Measurements from ENCODE around the gene ORC2.
"Not testable (repeated sequence)": the region's sequence is repeated elsewhere in the genome, so short reads cannot be mapped to it uniquely, and the experiment has no call there.

ORC2 gene

DNA sequence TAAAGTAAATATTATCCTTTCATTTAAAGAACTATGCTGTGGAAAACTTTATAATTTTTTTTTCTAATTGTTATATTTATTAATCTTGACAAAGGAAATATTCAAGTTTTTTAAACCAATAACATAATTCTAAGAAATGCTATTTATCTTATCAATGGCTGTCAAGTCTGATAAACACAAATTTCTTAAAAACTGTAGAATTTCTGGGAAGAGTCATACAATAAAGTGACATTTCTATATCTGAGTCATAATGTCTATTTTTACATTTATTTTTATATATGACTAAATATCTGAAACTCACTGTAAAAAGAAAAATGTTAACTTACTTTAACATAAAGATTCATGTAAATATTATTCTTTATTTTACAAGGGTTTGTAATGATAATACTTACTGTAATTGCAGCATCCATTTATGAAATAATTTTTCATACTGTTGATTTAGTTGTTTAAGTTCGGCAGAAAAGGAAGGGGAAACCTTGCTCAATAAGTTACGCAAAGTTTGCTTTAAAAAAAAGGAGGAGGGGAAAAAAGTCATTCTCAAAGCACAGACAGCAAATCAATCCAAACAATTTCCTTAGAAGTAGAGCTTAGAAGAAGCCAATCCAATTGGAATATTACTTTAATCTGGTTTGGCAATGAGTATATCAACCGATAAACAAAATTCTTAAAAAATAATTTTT lies 32.4 kb downstream of the ORC2 start:
- no peak for DNase-seq (ENCODE audit: low spot score)

DNA sequence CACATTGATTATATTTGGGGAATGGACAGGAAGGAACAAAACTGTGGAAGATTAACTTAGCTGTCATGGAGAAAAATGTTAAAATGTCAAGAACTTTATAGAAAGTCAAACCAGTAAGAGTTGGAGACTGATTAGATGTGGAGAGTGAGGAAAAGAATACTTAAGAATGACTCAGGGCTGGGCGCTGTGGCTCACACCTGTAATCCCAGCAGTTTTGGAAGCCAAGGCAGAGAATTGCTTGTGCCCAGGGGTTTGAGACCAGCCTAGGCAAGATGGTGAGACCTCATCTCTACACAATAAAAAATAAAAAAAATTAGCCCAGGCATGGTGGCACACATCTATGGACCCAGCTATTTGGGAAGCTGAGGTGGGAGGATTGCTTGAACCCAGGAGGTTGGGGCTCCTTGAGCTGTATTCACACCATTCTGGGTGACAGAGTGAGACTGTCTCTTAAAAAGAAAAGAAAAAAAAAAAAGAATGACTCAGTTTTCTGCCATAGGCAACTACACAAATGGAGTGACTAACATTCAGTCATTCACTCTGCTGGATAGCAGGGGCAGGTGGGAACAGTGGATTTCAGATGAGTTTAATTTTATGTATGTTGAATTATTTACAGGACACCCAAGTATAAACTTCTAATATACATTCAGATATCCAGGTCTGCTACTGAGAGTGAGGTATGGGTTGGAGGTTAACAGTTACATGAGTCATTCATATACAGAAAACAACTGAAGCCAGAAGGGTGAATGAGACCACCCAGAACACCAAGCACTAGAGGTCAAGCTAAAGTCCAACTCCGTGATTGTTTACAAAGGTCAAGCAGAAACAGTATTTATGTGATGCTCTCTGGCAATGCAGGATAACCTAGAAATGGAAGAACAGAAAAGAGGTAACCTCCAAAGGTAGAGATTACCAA lies 33.9 kb downstream of the ORC2 start:
- no peak for DNase-seq (ENCODE audit: low spot score)

DNA sequence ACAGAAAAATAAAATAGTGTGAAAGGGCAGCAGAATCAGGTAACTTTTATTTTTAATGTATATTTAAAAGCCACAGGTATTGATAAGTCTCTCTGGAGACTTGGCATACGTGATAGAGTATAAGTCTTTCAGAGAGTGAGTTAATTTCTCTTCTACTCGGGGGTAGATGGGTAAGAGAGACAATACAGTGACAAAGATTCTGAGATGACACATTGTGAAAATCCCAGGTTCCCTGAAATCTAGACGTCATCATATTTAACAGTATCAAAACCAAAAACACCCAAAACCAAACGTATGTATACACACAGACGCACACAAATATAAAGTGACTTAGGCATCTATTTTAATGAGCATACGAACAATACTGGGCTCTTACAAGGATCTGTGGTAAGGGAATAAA lies 41.0 kb downstream of the ORC2 start:
- no peak for DNase-seq (ENCODE audit: low spot score)

DNA sequence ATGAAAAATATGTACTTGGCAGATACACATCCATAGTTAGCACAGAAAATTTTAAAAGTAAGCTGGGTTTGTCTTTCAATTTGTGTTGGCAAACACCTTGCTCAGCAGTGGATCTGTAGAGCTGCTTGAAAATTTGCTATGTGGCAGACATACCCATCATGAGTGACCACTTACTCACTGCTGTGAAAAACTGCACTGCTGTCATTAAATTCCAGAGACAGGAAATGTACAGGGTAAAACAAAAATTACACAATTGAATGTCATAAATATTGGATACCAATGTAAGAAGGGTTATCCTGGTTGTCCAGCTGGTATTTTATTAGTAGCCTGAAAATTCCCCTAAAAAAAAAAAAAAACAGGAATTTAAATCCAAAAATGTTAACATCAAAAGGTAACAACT lies 49.8 kb downstream of the ORC2 start:
- no peak for DNase-seq (ENCODE audit: low spot score)

DNA sequence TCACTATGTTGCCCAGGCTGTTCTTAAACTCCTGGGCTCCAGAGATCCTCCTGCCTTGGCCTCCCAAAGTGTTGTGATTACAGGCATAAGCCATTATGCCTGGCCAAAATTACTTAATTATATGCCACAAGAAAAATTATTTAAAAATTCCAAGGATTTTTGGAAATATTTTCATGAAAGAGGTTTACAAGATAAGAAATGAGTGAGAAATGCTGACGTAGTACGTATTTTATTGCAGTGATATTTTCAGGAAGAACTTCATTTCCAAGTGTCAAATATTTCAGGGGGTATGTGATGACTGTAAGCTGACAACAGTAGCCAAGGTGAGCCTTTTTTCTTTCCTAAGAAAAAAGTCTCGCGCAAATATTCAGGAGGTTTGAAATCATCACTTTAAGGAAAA lies 53.5 kb downstream of the ORC2 start:
- DNase-seq (ENCODE audit: low spot score), result no peak

DNA sequence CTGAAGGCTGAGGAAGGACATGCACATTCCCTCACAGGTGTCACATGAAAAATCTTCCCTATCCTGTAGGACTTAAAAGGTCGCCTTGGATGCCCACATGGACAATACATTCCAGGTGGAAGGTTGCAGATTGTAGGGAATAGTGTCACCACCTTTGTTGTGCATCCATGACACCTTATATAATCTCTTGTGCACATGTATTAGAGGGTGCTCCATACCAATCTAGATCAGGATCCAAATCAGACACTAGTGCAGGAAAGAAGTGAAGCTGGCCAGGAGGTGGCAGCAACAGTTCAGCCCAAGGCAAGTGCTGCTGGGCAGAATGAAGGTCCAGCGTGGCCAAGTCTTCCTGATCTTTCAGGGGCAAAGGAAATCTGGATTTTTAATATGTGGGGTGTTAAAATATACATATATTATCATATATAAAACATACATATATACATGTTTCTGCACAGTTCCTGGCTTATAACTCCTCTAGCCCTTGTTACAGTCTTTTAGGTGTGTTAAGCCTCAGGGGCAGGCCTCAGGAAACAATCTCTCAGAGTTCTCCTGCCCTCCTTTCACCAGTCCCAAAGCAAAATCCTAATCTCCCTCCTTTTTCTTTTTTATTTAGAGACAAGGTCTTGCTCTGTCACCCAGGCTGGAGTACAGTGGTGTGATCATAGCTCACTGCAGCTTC lies 57.7 kb downstream of the ORC2 start:
- DNase-seq (ENCODE audit: low spot score), result peak; percentile 78

DNA sequence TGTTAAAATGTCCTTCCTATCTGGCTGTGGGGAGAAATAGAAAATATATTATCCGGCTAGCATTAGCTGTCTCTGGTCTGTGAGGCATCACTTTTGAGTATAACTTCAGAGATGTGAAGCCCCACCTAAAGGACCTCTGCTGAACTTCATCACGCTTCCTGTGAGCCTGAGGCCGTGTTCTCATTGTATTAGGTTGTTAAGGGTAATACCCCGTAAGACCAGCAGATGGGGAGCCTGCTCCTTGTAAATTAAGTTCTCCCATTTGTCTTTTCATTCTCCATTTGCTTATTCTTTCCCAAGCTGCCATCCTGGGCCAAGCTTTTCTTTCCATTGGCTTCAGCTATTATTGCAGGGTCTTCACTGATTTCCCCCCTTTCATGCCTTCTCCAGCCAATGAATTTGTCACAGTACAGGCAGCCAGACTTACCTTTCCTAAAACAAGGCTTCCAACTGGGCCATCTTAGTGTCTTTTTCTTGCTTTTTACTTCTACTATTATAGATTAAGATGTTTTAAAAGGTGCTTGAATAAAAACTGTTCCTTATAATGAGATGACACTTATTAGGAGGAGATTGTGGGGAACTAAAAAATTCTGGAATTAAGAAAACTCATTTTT lies 61.9 kb downstream of the ORC2 start:
- peak; percentile 84 for DNase-seq (ENCODE audit: low spot score)

DNA sequence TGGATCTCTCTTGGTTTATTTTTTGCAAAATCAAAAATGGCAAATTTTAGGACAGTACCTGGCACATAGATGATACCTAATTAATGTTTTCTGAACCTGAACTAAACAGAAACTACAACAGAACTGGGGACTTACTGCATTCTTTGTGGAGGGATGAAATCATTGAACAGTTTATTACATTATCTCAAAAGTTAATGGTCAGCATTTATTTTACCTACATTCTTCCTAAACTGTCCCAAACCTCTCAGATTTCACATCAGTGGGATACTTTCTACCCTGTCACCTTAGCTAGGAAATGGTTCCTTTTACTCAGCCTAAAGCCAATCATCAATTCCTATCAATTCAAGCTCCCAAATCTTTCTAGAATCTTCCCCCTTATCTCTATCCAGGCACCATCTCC lies 64.0 kb downstream of the ORC2 start:
- no peak for DNase-seq (ENCODE audit: low spot score)

DNA sequence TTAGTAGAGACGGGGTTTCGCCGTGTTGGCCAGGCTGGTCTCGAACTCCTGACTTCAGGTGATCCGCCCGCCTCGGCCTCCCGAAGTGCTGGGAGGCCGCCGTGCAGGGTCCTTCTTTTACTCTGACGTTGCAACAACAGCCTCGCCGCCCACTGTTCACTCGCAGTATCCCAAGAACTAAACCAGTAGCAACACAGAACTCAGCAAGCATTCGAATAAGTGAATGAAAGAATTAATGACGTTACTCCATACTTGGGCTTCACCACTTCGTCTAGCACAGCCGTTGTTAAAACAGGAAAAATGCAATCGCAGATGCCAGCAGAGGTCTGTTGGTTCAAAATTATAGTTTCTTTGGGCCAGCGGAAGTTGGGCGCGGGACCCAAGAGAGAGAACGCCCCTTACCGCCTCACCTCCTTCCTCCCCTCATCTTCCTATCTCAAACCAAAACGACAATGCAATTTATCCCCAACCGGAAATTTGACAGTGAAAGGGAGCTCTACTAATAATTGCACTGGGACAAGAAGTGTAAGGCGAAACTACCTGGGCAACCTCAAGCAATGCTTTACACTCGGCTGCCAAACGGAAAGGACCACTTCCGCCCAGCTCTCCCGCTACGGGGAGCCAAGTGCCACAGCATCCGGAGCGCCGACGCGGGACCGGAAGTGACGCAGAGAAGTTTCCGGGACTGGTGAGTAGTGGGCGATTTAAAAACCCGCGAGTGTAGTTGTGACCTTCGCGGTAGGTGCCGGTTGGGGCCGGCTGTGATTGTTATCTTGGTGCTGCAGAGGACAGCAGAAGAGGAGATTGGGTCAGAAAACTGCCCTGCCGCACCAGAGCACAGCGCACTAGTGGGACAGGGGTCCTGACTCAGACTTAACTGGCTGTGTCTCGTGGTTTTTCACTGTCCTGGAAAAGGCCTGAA lies 74.5 kb downstream of the ORC2 start, which contains the start of the genes NIF3L1 and PPIL3:
Gene NIF3L1 (plus strand): TSS at position 668 of the 922 bp plus-strand sequence. CDS start 2,573 bp downstream, outside the sequence.
Gene PPIL3 (minus strand): TSS at position 374 of the 922 bp plus-strand sequence. CDS start 1,462 bp downstream, outside the sequence.
- DNase-seq (ENCODE audit: low spot score), result peak; percentile 96

DNA sequence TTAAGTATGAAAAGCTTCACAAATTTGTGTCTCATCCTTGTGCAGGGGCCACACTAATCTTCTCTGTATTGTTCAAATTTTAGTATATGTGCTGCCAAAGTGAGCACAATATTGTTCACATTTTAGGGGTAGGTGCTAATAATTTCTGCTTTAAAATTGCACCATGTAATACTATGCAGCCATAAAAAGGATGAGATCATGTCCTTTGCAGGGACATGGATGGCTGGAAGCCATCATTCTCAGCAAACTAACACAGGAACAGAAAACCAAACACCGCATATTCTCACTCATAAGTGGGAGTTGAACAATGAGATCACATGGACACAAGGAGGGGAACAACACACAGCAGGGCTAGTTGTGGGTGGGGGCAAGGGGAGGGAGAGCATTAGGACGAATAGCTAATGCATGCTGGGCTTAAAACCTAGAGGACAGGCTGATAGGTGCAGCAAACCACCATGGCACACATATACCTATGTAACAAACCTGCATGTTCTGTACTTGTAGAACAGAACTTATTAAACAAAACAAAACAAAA lies 81.7 kb downstream of the ORC2 start:
- not testable (repeated sequence) for DNase-seq (ENCODE audit: low spot score)

DNA sequence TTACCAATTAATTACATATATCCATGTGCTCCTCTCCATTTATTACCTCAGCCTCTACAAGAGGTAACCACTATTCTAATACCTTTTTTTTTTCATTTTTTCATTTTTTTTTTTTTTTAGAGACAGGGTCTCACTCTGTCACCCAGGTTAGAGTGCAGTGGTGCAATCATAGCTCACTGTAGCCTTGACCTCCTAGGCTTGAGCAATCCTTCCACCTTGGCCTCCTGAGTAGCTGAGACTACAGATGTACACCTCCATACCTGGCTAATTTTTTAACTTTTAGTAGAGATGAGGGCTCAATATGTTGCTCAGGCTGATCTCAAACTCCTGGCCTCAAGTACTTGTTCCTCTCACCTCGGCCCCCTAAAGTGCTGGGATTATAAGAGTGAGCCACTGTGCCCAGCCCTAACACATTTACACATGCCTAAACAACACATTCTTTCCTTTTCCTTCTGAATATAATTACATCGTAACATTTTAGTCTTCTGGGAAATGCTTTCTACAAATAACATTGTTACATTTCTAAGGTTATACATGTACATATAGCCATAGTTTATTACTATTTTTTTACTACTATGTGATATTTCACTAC lies 85.1 kb downstream of the ORC2 start:
- no peak for DNase-seq (ENCODE audit: low spot score)

DNA sequence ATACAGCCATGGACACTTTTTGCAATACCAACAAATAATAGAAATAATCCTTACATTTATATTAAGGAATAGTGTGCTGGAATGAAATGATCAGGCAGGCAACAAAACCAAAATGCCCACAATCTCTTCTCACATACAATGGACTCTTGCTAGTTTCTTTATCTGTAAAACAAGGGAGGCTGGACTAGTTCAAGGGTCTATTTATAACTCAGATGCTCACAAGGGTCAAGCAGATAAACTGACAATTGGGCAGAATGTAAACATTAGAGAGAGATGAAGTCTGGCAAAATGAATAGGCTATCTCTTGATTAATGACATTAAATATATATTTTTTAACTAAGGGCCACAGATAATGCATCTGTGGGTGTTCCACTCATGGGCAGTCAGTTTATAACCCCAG lies 86.0 kb downstream of the ORC2 start:
- DNase-seq (ENCODE audit: low spot score), result no peak

DNA sequence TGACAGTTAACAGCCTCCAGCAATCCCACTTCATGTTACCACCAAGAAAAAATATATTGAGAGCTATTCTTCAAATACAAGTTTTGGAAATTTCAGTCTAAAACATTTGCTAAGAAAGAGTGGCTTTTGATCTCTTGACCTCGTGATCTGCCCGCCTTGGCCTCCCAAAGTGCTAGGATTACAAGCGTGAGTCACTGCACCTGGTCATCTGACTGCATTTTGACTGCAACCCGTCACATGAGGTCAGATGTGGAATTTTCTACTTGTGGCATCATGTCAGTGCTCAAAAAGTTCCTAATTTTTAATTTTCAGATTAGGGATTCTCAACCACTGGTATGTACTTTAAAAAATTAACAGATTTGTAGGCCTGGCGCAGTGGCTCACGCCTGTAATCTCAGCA lies 89.9 kb downstream of the ORC2 start:
- no peak for DNase-seq (ENCODE audit: low spot score)

DNA sequence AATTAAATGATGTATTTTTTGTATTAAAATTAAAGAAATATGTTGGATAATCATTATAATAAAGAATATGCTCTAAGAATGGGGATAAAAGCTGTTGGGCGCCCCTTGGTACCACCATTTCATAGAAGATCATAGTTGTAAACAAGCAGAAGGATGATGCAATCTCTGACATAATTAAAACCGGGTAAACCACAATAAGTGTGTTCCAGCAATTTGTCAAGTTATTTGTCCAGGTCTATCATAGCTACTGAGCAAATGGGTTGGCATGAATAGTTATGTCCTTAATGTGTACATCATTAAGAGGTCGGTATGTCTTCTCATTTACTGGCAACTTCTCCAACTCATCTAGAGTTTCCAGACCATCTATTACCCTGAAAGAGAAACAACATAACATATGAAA lies 92.3 kb downstream of the ORC2 start:
- no peak for DNase-seq (ENCODE audit: low spot score)

DNA sequence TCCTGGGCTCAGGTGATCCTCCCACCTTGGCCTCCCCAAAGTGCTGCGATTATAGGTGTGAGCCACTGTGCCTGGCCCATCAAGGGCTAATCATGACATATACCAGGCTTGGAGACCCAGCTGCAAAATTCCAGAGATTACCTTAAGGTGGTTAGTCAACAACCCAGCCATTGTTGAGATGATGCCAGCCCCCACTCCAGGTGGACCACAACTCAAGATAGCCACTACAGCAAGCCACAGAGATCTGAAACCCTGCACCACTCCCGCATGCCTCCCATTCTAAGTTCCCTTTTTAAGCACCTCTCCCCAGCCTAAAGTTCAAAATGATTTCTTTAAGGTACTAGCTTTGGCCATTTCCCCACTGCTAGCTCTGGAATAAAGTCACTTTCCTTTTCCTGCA lies 94.4 kb downstream of the ORC2 start:
- DNase-seq (ENCODE audit: low spot score), result no peak

DNA sequence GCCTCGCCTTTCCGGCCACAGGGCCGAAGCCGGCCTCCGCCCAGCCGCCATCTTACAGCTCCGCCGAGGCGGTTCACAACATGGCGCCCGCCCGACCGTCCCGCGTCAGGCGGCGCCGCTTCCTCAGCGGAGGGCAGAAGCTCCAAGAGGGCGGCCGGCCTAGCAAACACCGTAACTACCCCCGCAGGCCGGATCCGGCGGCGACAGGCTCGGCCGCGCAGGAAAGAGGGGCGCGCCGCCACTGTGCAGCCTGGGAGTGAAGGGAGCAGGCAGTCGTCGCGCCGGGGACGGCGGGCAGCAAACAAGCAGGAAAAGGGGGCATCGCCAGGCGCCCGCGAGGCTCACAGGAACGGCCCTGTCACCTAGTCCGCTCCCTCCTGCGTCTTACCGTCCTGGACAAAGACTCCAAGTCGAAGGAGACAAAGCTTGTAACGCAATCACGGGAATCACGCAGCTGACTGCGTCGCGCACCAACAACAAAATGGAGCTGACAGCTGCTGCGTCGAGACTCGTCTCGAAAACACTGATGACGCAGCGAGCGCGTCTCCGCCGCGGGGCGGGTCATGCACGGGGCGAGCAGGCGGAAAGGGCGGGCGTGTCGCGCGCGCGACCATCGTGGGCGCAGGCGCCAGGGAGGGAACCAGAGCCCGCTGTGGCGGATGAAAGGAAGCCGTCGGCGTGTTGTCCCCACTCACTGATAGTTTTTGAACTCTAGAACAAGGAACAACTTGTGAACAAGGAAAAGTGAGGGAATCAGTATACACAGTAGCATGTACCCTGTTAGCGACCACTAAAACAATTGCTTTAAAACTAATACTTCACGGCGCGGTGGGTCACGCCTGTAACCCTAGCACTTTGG lies 99.1 kb downstream of the ORC2 start, which contains the start of gene CLK1:
Gene CLK1 (minus strand): TSS at position 483 of the 859 bp plus-strand sequence. CDS start 2,796 bp downstream, outside the sequence.
- DNase-seq (ENCODE audit: low spot score), result peak; percentile 96

DNA sequence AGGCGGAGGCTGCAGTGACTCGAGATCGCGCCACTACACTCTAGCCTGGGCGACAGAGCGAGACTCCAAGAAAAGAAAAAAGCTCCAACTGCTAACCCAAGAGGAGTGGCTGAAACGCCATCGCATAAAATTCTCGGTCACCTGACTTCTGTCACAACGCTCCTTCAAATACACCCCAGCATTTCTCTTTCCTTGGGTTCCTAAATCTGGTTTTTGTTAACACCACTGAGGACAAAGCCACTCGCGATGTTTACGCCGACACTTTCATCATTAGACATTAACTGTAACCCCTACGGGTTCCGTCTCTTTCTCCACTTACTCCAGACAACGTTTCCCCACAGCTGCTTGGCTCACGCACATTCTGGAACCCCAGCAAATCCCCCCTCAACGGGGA lies 99.7 kb downstream of the ORC2 start:
- peak; percentile 57 for DNase-seq (ENCODE audit: low spot score)

DNA sequence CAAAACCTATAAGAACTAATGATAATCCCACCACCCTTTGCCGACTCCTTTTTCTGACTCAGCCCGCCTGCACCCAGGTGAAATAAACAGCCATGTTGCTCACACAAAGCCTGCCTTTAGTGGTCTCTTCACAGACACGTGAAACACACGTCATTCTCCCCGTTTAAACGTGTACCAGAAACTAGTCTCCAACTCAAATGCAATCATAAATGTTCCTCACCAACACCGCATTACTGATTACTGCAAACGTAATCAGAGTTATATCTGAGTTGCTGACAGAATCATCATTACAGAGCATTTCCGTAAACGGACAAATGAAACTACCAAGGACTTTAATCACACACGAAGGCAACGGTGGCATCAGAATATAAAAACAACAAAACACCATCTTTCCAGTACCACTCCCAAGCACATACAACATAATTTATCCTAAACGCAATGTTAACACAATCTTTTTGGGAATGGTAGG lies 100.9 kb downstream of the ORC2 start:
- peak; percentile 78 for DNase-seq (ENCODE audit: low spot score)

DNA sequence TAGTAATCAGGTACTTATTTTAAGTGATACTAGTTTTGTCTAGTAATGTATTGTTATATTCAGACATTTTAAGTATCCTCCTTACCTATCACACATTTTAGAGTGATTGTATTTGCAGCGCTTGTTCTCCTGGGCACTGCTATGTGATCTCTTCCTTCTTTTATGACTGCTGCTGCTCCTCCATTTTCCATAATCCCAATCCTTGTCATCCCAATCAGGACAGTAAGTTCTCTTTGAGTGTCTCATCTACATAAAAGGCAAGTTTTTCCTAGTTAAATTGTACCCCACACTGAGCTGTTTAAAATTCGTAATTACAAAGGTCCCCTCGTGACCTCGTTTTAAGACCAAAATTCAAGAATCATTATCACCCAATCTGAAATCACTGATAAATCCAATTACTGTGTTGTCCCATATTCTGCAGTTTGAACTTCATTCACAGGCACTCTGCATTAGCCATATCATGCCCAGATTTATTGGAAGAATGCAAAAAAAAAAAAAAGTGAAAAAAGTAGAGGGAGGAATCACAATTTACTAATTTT lies 101.8 kb downstream of the ORC2 start:
- peak; percentile 52 for DNase-seq (ENCODE audit: low spot score)

All from pons (tissue), 1 donor.